Neuronal stem cell (in vitro differentiated cells): ENCODE measurements around the gene GRIN2A.

Experiments
- DNase-seq: peaks from one replicate; pipeline ENCODE4 v3.0.0-alpha.2; 2013; ENCODE audit warnings: low spot score
- H2AFZ ChIP-seq: one replicate; pipeline ENCODE4 v1.6.1; 2013; ENCODE audit warnings: mild to moderate bottlenecking, low read length, inconsistent platforms
- H2AK5ac ChIP-seq: 2 replicates; pipeline ENCODE4 v1.6.1; 2013; ENCODE audit warnings: low read depth, mild to moderate bottlenecking, inconsistent platforms, low read length, moderate library complexity, mixed read lengths
- H2BK120ac ChIP-seq: 2 replicates; pipeline ENCODE4 v1.6.1; 2013; ENCODE audit warnings: low read depth, mild to moderate bottlenecking, inconsistent platforms, low read length, moderate library complexity, mixed read lengths
- H2BK12ac ChIP-seq: one replicate; pipeline ENCODE4 v1.6.1; 2013; ENCODE audit warnings: low read length, inconsistent platforms
- H2BK15ac ChIP-seq: 2 replicates; pipeline ENCODE4 v1.6.1; 2013; ENCODE audit warnings: mild to moderate bottlenecking, low read length, inconsistent platforms, mixed read lengths
- H2BK5ac ChIP-seq: one replicate; pipeline ENCODE4 v1.6.1; 2013; ENCODE audit warnings: inconsistent platforms, mild to moderate bottlenecking, low read length, moderate library complexity
- H3K14ac ChIP-seq: one replicate; pipeline ENCODE4 v1.6.1; 2013; ENCODE audit warnings: low read length, inconsistent platforms
- H3K18ac ChIP-seq: 2 replicates; pipeline ENCODE4 v1.6.1; 2013; ENCODE audit warnings: low read length, inconsistent platforms
- H3K23ac ChIP-seq: 2 replicates; pipeline ENCODE4 v1.6.1; 2013; ENCODE audit warnings: low read depth, mild to moderate bottlenecking, mixed read lengths, low read length, inconsistent platforms; ENCODE audit not compliant: poor library complexity
- H3K27ac ChIP-seq: replicated peaks from 3 replicates; pipeline ENCODE4 v1.5.1; 2013; ENCODE audit warnings: low read length, inconsistent platforms
- H3K27me3 ChIP-seq, 3 experiments: 2 replicates each; pipeline ENCODE4 v1.6.1; 2013; ENCODE audit warnings: low read length in 3 of 3, mild to moderate bottlenecking in 2 of 3, inconsistent platforms in 1 of 3, low read depth in 1 of 3, mixed read lengths in 1 of 3, moderate library complexity in 1 of 3; ENCODE audit not compliant: control insufficient read depth in 3 of 3, insufficient read depth in 3 of 3
- H3K36me3 ChIP-seq, 2 donors: replicated peaks in 1 of 2; 2 replicates each; pipeline ENCODE4 v1.6.1; 2013; ENCODE audit warnings: low read length in 2 of 2; ENCODE audit not compliant: control insufficient read depth in 2 of 2, insufficient read depth in 2 of 2
- H3K4ac ChIP-seq: 2 replicates; pipeline ENCODE4 v1.6.1; 2013; ENCODE audit warnings: inconsistent platforms, mild to moderate bottlenecking, low read length, moderate library complexity
- H3K4me1 ChIP-seq, 2 donors: 1 replicate in 1 of 2; 2 replicates in 1 of 2; pipeline ENCODE4 v1.6.1; 2013; ENCODE audit warnings: low read length in 2 of 2, low read depth in 1 of 2; ENCODE audit not compliant: control insufficient read depth in 2 of 2, insufficient read depth in 1 of 2
- H3K4me2 ChIP-seq: one replicate; pipeline ENCODE4 v1.6.1; 2013; ENCODE audit warnings: mild to moderate bottlenecking, low read length, inconsistent platforms; ENCODE audit not compliant: insufficient read depth, poor library complexity, severe bottlenecking
- H3K4me3 ChIP-seq, 2 donors: 2 replicates each; pipeline ENCODE4 v1.5.1; 2013; ENCODE audit warnings: low read length in 2 of 2, mild to moderate bottlenecking in 2 of 2, inconsistent platforms in 1 of 2, moderate library complexity in 1 of 2
- H3K79me1 ChIP-seq: one replicate; pipeline ENCODE4 v1.6.1; 2013; ENCODE audit warnings: low read depth, mild to moderate bottlenecking, inconsistent platforms, low read length, moderate library complexity
- H3K9ac ChIP-seq: one replicate; pipeline ENCODE4 v1.6.1; 2013; ENCODE audit warnings: mild to moderate bottlenecking, low read depth, low read length, inconsistent platforms; ENCODE audit not compliant: poor library complexity
- H3K9me3 ChIP-seq, 2 donors: replicated peaks in 1 of 2; 2 replicates each; pipeline versions ENCODE3 to v1.6.1; 2013; ENCODE audit warnings: low read length in 2 of 2, mild to moderate bottlenecking in 2 of 2, inconsistent platforms in 1 of 2, low read depth in 1 of 2, mixed read lengths in 1 of 2, moderate library complexity in 1 of 2; ENCODE audit not compliant: control insufficient read depth in 2 of 2, insufficient read depth in 1 of 2
- H4K8ac ChIP-seq: one replicate; pipeline ENCODE4 v1.6.1; 2013; ENCODE audit warnings: low read depth, mild to moderate bottlenecking, inconsistent platforms, low read length, moderate library complexity
- H4K91ac ChIP-seq: one replicate; pipeline ENCODE4 v1.6.1; 2013; ENCODE audit warnings: low read length, low read depth, mild to moderate bottlenecking, inconsistent platforms; ENCODE audit not compliant: poor library complexity
- WGBS, 2 donors: extraction: QIAGEN DNeasy Blood & Tissue Kit; methylation state at CpG; one replicate each; pipeline ENCODE4 v1.1.7; 2013; ENCODE audit warnings: missing lambda C conversion rate in 2 of 2, mixed read lengths in 1 of 2; ENCODE audit not compliant: insufficient read length in 2 of 2, insufficient replicate concordance in 1 of 2; ENCODE audit errors: extremely low coverage in 2 of 2; 5-methylcytosine and 5-hydroxymethylcytosine counted together

The GRIN2A gene

GRCh38 chr16:9824200-9825068 is 357.8 kb downstream of the GRIN2A start:
- H2BK15ac ChIP-seq, result peak overlapping the region; percentile 53
- H3K27me3 ChIP-seq, result peaks cover 0 to 3% (median 0%) of the 10 kb centered on the region in 3 experiments
- H3K9me3 ChIP-seq, result no peaks in the 10 kb centered on the region
- H3K14ac ChIP-seq, result no peak overlapping the region
- H3K4me1 ChIP-seq, result peaks cover 3 to 17% of the 10 kb centered on the region in 2 donors
- no peak overlapping the region for H3K4me2 ChIP-seq
- no peak for DNase-seq
- H2AK5ac ChIP-seq, result no peak overlapping the region
- H3K79me1 ChIP-seq, result no peaks in the 10 kb centered on the region
- no peaks in the 10 kb centered on the region for H3K36me3 ChIP-seq
- H3K18ac ChIP-seq, result no peak overlapping the region
- H3K4me3 ChIP-seq, result no peak overlapping the region
- no peak overlapping the region for H2BK120ac ChIP-seq
- no peak overlapping the region for H2BK5ac ChIP-seq
- H3K4ac ChIP-seq, result no peak overlapping the region
- no peak overlapping the region for H2AFZ ChIP-seq
- H3K27ac ChIP-seq, result no peak overlapping the region
- no peak overlapping the region for H4K91ac ChIP-seq
- no peak overlapping the region for H3K9ac ChIP-seq
- H3K23ac ChIP-seq, result no peak overlapping the region
- H4K8ac ChIP-seq, result no peak overlapping the region
- WGBS, 2 donors, result no CpG with 5 or more reads among the region's 12 CpGs
- H2BK12ac ChIP-seq, result no peak overlapping the region

GRCh38 chr16:9823510-9823909 is 358.7 kb downstream of the GRIN2A start:
- H3K4me3 ChIP-seq, result no peak overlapping the region
- no peak overlapping the region for H2BK120ac ChIP-seq
- H3K4ac ChIP-seq, result no peak overlapping the region

GRCh38 chr16:9821970-9822369 is 360.3 kb downstream of the GRIN2A start:
- no CpG with 5 or more reads among the region's 7 CpGs for WGBS, 2 donors
- no peak for DNase-seq
- Histone ChIP-seq H2BK15ac (no peak overlapping the region), H3K14ac (no peak overlapping the region), H3K4me1 (peaks cover 3 to 14% of the 10 kb centered on the region in 2 donors), H3K4me2 (no peak overlapping the region), H2AFZ (no peak overlapping the region), H3K27ac (no peak overlapping the region), H2BK5ac (no peak overlapping the region), H3K18ac (no peak overlapping the region), H3K9me3 (no peaks in the 10 kb centered on the region), H4K91ac (no peak overlapping the region), H3K36me3 (no peaks in the 10 kb centered on the region), H3K9ac (no peak overlapping the region), H2BK12ac (no peak overlapping the region), H3K79me1 (no peaks in the 10 kb centered on the region), H3K27me3 (peaks cover 0 to 3% (median 0%) of the 10 kb centered on the region in 3 experiments), H3K23ac (no peak overlapping the region), H3K4ac (no peak overlapping the region), H2AK5ac (no peak overlapping the region), H4K8ac (no peak overlapping the region), H2BK120ac (no peak overlapping the region), H3K4me3 (no peak overlapping the region)

More at GRCh38 chr16:9823510-9823909, 358.7 kb downstream of the GRIN2A start:
- WGBS, 2 donors, result no CpG with 5 or more reads among the region's 3 CpGs
- Histone ChIP-seq H2BK12ac (no peak overlapping the region), H3K4me2 (no peak overlapping the region), H2BK5ac (no peak overlapping the region), H4K8ac (no peak overlapping the region), H3K27me3 (peaks cover 0 to 3% (median 0%) of the 10 kb centered on the region in 3 experiments), H2AFZ (no peak overlapping the region), H3K9me3 (no peaks in the 10 kb centered on the region), H3K23ac (no peak overlapping the region), H3K9ac (no peak overlapping the region), H2AK5ac (no peak overlapping the region), H3K27ac (no peak overlapping the region), H2BK15ac (no peak overlapping the region), H3K14ac (no peak overlapping the region), H4K91ac (no peak overlapping the region), H3K18ac (no peak overlapping the region), H3K79me1 (no peaks in the 10 kb centered on the region), H3K36me3 (no peaks in the 10 kb centered on the region), H3K4me1 (peaks cover 3 to 17% of the 10 kb centered on the region in 2 donors)
- DNase-seq, result no peak

GRCh38 chr16:9821331-9821730 is 360.9 kb downstream of the GRIN2A start:
- H3K36me3 ChIP-seq, result no peaks in the 10 kb centered on the region

More at GRCh38 chr16:9821331-9821730, 360.9 kb downstream of the GRIN2A start:
- no peak for DNase-seq
- H2AK5ac ChIP-seq, result no peak overlapping the region
- no peak overlapping the region for H3K4ac ChIP-seq
- H4K91ac ChIP-seq, result no peak overlapping the region
- H3K4me3 ChIP-seq, result no peak overlapping the region
- no peaks in the 10 kb centered on the region for H3K9me3 ChIP-seq
- H3K27ac ChIP-seq, result peak overlapping the region; percentile 65
- H3K23ac ChIP-seq, result no peak overlapping the region
- no peak overlapping the region for H2BK15ac ChIP-seq
- no peak overlapping the region for H3K9ac ChIP-seq
- no CpG with 5 or more reads among the region's 3 CpGs for WGBS, 2 donors
- no peak overlapping the region for H2AFZ ChIP-seq
- H2BK12ac ChIP-seq, result no peak overlapping the region
- no peak overlapping the region for H2BK120ac ChIP-seq
- no peak overlapping the region for H3K14ac ChIP-seq
- no peaks in the 10 kb centered on the region for H3K79me1 ChIP-seq
- no peak overlapping the region for H4K8ac ChIP-seq
- peaks cover 0 to 3% (median 0%) of the 10 kb centered on the region in 3 experiments for H3K27me3 ChIP-seq
- H3K4me1 ChIP-seq, result peaks cover 3 to 12% of the 10 kb centered on the region in 2 donors
- no peak overlapping the region for H3K18ac ChIP-seq
- no peak overlapping the region for H2BK5ac ChIP-seq
- no peak overlapping the region for H3K4me2 ChIP-seq
